ENCODE data around the gene PSRC1.

DNA sequence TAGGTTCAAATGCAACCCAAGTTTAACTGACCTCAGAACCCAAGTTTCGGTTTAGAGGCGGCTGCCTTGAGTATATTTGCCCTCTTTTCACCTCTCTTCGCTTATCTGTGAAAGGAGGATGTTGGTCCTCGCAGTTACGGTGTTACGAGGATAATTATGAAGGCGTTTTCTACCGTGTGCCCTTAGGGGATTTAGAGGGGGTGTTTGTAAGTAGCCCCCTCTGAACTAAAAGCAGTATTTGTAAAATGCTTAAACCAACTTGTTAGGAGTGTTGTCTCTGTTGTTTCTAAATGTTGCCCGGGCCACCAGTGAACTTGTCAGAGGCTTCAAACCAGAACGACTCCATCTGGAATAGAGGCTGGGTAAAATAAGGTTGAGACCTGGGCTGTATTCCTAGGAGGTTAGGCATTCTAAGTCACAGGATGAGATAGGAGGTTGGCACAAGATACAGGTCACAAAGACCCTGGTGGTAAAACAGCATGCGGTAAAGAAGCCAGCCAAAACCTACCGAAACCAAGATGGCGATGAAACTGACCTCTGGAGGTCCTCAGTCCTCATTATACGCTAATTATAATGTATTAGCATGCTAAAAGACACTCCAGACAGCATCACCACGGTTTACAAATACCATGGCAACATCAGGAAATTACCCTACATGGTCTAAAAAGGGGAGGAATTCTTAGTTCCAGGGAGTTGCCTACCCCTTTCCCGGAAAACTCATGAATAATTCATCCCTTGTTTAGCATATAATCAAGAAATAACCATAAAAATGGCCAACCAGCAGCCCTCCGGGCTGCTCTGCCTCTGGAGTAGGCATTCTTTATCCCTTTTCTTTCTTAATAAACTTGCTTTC lies 1.0 kb upstream of the PSRC1 start:
- TF ChIP-seq CTCF (IDR thresholded peaks at IDR 0.05; ENCODE audit: poor library complexity) (no peak), EZH2 (IDR thresholded peaks at IDR 0.05; ENCODE audit: borderline replicate concordance) (no peak), EZH2phosphoT487 (IDR thresholded peaks at IDR 0.05; ENCODE audit: low read depth, severe bottlenecking, unreplicated experiment) (no peak)
